ENCODE measurements around the gene RNASE12. TPM values are rescaled to one million over a fixed set of nuclear protein-coding genes. Genes with fewer than 3 reads are reported as not detected.
"Not testable (repeated sequence)": the region's sequence is repeated elsewhere in the genome, so short reads cannot be mapped to it uniquely, and the experiment has no call there.

Gene RNASE12
- total RNA-seq, 2 donors from 2014 or later = not detected

GRCh38 chr14:20583908-20584307 is 7.3 kb downstream of the RNASE12 start:
- no peaks in the 10 kb centered on the region for H3K9me3 ChIP-seq (ENCODE audit: control insufficient read depth, low read length, poor library complexity, severe bottlenecking)
- Mint-ChIP-seq H3K4me3 (no peak overlapping the region), H3K36me3 (ENCODE audit: low read depth) (no peaks in the 10 kb centered on the region), H3K27me3 (peaks cover 14% of the 10 kb centered on the region), H3K4me1 (peaks cover 2% of the 10 kb centered on the region), H3K27ac (no peak overlapping the region)
- no peak for DNase-seq
- ATAC-seq = no peak

DNA sequence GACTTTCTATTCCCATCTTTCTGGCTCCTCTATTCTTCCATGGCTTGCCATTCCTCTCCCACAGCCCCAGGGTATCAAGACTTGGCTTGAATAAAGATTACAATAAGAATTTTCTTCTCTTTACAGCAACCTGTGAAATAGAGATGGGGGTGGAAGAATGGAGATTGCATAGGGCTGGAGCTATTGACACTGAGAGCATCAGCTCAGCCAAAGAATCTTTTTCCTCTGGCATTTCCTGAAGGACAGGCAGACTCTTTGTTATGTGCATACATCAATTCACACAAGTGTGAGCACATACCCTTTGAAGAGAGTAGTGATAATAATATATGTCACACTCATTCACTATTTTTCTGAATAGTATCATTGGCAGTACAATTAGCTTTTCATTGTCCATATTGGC is 8.0 kb downstream of the RNASE12 start:
- ATAC-seq (no peak), DNase-seq (no peak)
- H3K27me3 Mint-ChIP-seq = peaks cover 14% of the 10 kb centered on the region
- no peak overlapping the region for H3K4me3 Mint-ChIP-seq
- peaks cover 4% of the 10 kb centered on the region for H3K4me1 Mint-ChIP-seq
- no peaks in the 10 kb centered on the region for H3K36me3 Mint-ChIP-seq (ENCODE audit: low read depth)
- no peak overlapping the region for H3K27ac Mint-ChIP-seq
- no peaks in the 10 kb centered on the region for H3K9me3 ChIP-seq (ENCODE audit: control insufficient read depth, low read length, poor library complexity, severe bottlenecking)

DNA sequence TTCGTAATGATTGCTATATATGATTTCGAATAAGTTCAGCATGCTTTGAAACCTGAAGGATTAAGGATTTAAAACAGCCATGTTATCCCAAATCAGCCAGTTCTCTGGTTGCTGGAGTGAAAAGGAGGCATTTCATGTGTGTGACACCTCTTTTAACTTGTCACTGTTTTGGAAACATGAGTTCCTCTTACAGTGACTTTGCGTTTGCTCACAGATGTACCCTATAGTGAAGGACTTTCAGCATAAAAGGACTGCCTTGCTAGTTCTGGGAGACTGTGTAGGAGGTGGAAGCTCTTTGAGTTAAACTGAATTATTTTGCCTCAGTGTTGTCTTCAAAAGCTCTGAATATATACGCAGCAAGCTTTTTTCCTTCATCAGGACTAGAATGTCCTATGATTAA is 10.9 kb downstream of the RNASE12 start:
- Mint-ChIP-seq H3K27ac (no peak overlapping the region), H3K4me3 (no peak overlapping the region), H3K4me1 (peaks cover 4% of the 10 kb centered on the region), H3K36me3 (ENCODE audit: low read depth) (no peaks in the 10 kb centered on the region), H3K27me3 (peaks cover 15% of the 10 kb centered on the region)
- no peak for DNase-seq
- no peaks in the 10 kb centered on the region for H3K9me3 ChIP-seq (ENCODE audit: control insufficient read depth, low read length, poor library complexity, severe bottlenecking)
- ATAC-seq = no peak

DNA sequence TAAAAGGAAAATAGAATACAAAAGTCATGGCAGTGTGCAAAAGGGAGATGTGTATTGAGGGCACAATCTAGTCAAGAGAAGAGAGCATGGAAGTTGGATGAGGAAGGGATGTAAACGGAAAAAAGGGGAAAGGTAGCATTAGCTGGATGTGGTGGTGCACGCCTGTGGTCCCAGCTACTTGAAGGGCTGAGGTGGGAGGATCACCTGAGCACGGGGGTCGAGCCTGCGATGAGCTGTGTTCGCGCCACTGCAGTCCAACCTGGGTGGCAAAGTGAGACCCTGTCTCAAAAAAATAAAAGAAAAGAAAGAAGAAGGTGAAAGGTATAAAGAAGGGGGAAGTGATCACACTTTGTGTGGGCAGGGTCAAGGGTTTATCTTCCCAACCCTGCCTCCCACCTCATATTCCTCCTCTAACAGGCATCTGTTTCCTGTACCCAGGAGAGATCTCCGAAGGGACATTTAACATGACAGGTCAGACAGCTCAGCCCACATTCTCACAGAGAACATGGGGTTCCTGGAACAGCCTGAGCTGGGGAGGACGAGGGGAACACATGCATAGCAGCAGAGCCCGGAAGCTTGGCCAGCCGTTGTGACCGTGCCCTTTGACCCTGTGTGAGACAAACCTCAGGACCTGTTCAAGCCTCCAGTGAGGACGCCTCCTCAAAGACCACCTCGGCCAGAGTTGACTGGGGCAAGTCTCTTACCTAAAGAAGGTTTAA is 12.2 kb downstream of the RNASE12 start:
- Mint-ChIP-seq H3K36me3 (ENCODE audit: low read depth) (peaks cover 2% of the 10 kb centered on the region), H3K4me1 (peaks cover 4% of the 10 kb centered on the region), H3K4me3 (no peak overlapping the region), H3K27ac (no peak overlapping the region), H3K27me3 (peaks cover 11% of the 10 kb centered on the region)
- DNase-seq = no peak
- no peak for ATAC-seq
- no peaks in the 10 kb centered on the region for H3K9me3 ChIP-seq (ENCODE audit: control insufficient read depth, low read length, poor library complexity, severe bottlenecking)

GRCh38 chr14:20578325-20578724 is 12.9 kb downstream of the RNASE12 start:
- peaks cover 9% of the 10 kb centered on the region for H3K27me3 Mint-ChIP-seq
- H3K4me1 Mint-ChIP-seq = peaks cover 4% of the 10 kb centered on the region
- H3K27ac Mint-ChIP-seq = no peak overlapping the region
- DNase-seq (no peak), ATAC-seq (no peak)
- H3K9me3 ChIP-seq (ENCODE audit: control insufficient read depth, low read length, poor library complexity, severe bottlenecking) = no peaks in the 10 kb centered on the region
- H3K4me3 Mint-ChIP-seq = no peak overlapping the region
- peaks cover 2% of the 10 kb centered on the region for H3K36me3 Mint-ChIP-seq (ENCODE audit: low read depth)

DNA sequence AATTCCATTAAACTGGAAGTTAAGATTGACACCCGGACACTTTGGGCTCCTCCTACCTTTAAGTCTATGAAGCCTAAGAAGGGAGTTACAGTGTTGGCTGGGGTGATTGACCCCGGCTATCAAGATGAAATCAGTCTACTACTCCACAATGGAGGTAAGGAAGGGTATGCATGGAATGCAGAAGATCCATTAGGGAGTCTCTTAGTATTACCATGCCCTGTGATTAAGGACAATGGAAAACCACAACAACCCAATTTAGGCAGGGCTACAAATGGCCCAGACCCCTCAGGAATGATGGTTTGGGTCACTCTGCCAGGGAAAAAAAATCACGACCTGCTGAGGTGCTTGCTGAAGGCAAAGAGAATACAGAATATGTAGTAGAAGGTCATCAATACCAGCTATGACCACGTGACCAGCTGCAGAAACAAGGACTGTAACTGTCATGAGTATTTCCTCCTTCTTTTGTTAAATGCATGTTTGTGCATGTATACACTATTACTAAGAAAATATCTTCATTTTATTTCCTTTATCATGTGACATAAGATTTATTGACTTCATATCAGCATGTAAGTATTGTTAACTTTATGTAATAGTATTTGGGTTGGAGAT is 18.7 kb downstream of the RNASE12 start:
- not testable (repeated sequence) for H3K27me3 Mint-ChIP-seq; DNase-seq; H3K27ac Mint-ChIP-seq; H3K4me1 Mint-ChIP-seq; H3K9me3 ChIP-seq (ENCODE audit: control insufficient read depth, low read length, poor library complexity, severe bottlenecking); H3K36me3 Mint-ChIP-seq (ENCODE audit: low read depth); H3K4me3 Mint-ChIP-seq; ATAC-seq

- H3K4me1 Mint-ChIP-seq; H3K27me3 Mint-ChIP-seq; DNase-seq; ATAC-seq; H3K4me3 Mint-ChIP-seq; H3K27ac Mint-ChIP-seq; H3K9me3 ChIP-seq (ENCODE audit: control insufficient read depth, low read length, poor library complexity, severe bottlenecking); H3K36me3 Mint-ChIP-seq (ENCODE audit: low read depth): not testable (repeated sequence)
Observed at GRCh38 chr14:20570720-20571119, 20.5 kb downstream of the RNASE12 start.

DNA sequence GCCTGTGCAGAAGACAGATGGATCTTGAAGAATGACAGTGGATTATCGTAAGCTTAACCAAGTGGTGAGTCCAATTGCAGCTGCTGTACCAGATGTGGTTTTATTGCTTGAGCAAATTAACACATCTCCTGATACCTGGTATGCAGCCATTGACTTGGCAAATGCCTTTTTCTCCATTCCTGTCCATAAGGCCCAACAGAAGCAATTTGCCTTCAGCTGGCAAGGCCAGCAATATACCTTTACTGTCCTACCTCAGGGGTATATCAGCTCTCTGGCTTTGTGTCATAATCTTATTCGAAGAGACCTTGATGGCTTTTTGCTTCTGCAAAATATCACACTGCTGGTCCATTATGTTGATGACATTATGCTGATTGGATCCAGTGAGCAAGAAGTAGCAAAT is 21.3 kb downstream of the RNASE12 start:
- DNase-seq; H3K36me3 Mint-ChIP-seq (ENCODE audit: low read depth); ATAC-seq; H3K27ac Mint-ChIP-seq; H3K9me3 ChIP-seq (ENCODE audit: control insufficient read depth, low read length, poor library complexity, severe bottlenecking); H3K4me1 Mint-ChIP-seq; H3K4me3 Mint-ChIP-seq; H3K27me3 Mint-ChIP-seq: not testable (repeated sequence)

- no peak for ATAC-seq
- Mint-ChIP-seq H3K27me3 (no peaks in the 10 kb centered on the region), H3K27ac (no peak overlapping the region), H3K4me1 (peaks cover 3% of the 10 kb centered on the region), H3K36me3 (ENCODE audit: low read depth) (no peaks in the 10 kb centered on the region), H3K4me3 (no peak overlapping the region)
- peaks cover 5% of the 10 kb centered on the region for H3K9me3 ChIP-seq (ENCODE audit: control insufficient read depth, low read length, poor library complexity, severe bottlenecking)
- no peak for DNase-seq
Observed at GRCh38 chr14:20569066-20569465, 22.1 kb downstream of the RNASE12 start.

- H3K36me3 Mint-ChIP-seq (ENCODE audit: low read depth) = no peaks in the 10 kb centered on the region
- ATAC-seq = no peak
- H3K9me3 ChIP-seq (ENCODE audit: control insufficient read depth, low read length, poor library complexity, severe bottlenecking) = peaks cover 5% of the 10 kb centered on the region
- no peak for DNase-seq
- no peak overlapping the region for H3K27ac Mint-ChIP-seq
- peaks cover 4% of the 10 kb centered on the region for H3K27me3 Mint-ChIP-seq
- peaks cover 3% of the 10 kb centered on the region for H3K4me1 Mint-ChIP-seq
- H3K4me3 Mint-ChIP-seq = no peak overlapping the region
Observed at GRCh38 chr14:20568393-20568792, 22.8 kb downstream of the RNASE12 start.

DNA sequence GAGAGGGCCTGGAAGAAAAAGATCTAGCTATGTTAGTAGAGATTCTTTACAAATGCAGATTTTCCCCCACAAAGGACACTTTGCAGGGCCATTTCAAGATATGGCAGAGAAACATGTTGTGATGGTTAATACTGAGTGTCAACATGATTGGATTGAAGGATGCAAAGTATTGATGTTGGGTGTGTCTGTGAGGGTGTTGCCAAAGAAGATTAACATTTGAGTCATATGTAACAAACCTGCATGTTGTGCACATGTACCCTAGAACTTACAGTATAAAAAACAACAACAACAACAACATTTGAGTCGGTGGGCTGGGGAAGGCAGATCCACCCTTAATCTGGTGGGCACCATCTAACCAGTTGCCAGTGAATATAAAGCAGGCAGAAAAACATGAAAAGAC is 24.0 kb downstream of the RNASE12 start:
- H3K4me3 Mint-ChIP-seq; H3K4me1 Mint-ChIP-seq; H3K9me3 ChIP-seq (ENCODE audit: control insufficient read depth, low read length, poor library complexity, severe bottlenecking); DNase-seq; H3K27ac Mint-ChIP-seq; H3K36me3 Mint-ChIP-seq (ENCODE audit: low read depth); H3K27me3 Mint-ChIP-seq; ATAC-seq: not testable (repeated sequence)

GRCh38 chr14:20564501-20564997 is 26.6 kb downstream of the RNASE12 start:
- Mint-ChIP-seq H3K4me3 (no peak overlapping the region), H3K27me3 (peaks cover 8% of the 10 kb centered on the region), H3K27ac (no peak overlapping the region), H3K36me3 (ENCODE audit: low read depth) (no peaks in the 10 kb centered on the region), H3K4me1 (peaks cover 3% of the 10 kb centered on the region)
- H3K9me3 ChIP-seq (ENCODE audit: control insufficient read depth, low read length, poor library complexity, severe bottlenecking) = peaks cover 5% of the 10 kb centered on the region
- DNase-seq (no peak), ATAC-seq (no peak)

DNA sequence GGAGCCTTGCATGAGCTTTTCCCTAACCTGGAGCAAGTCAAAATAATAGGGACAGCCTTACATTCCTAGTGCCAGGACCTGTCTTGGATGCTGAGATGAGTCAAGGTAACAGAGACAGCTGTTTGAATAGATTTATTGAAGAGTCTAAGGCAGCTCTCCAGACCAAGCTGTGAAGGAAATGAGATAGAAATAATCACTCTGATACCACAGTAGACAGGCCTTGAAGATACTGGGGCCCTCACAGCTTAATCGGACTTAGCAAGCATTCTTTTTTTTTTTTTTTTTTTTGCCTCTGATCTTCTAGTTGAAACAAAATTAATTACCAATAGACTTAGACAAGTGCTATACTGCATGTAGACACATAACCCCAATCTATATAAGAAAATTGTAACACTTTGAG is 27.2 kb downstream of the RNASE12 start:
- Mint-ChIP-seq H3K27me3 (peaks cover 13% of the 10 kb centered on the region), H3K27ac (no peak overlapping the region), H3K36me3 (ENCODE audit: low read depth) (no peaks in the 10 kb centered on the region), H3K4me3 (no peak overlapping the region), H3K4me1 (peaks cover 3% of the 10 kb centered on the region)
- DNase-seq (no peak), ATAC-seq (no peak)
- H3K9me3 ChIP-seq (ENCODE audit: control insufficient read depth, low read length, poor library complexity, severe bottlenecking) = peaks cover under 1% of the 10 kb centered on the region

DNA sequence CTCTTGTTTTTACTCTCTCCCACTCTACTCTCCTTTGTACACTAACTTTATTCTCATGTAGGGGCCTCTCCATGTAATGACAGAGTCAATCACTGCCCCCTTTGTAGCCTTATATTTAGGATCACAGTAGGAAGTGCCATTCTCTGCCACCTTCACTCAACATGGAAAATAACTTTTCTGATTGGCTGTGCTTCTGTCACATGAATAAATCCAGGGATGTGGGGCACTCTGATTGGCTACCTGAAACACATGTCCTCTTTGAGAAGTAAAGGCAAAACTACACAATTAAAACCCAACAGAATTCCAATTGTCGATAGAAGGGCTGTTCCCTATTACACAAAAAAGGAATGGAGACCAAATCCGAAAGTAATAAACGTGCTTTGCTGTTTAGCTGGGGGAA is 30.2 kb downstream of the RNASE12 start, which contains the start of gene RNASE9:
Gene RNASE9, minus strand, starts transcription at position 87 of the 400 bp plus-strand sequence.
- H3K27me3 Mint-ChIP-seq = peaks cover 22% of the 10 kb centered on the region
- no peak for ATAC-seq
- no peak within 1 kb of the TSS for H3K27ac Mint-ChIP-seq
- H3K4me1 Mint-ChIP-seq = peaks cover 2% of the 10 kb centered on the region
- H3K9me3 ChIP-seq (ENCODE audit: control insufficient read depth, low read length, poor library complexity, severe bottlenecking) = no peaks in the 10 kb centered on the region
- H3K4me3 Mint-ChIP-seq = no peak within 1 kb of the TSS
- H3K36me3 Mint-ChIP-seq (ENCODE audit: low read depth) = peaks cover 3% of the 10 kb centered on the region
- DNase-seq = no peak
